Spleen (tissue), 7 donors: Measurements from ENCODE around the gene SLC8A1.

Experiments
- POLR2A ChIP-seq, 3 donors: fragments of 450-650 bp; IDR thresholded peaks; one replicate each; pipeline ENCODE4 v1.5.1; 2017; ENCODE audit warnings: antibody characterized with exemption in 3 of 3, mild to moderate bottlenecking in 1 of 3
- TF ChIP-seq, protein P1 (sequence below), 11 experiments: fragments of 200-600 bp in 7 of 11; fragments of 450-650 bp in 4 of 11; sonication (generic) in 4 of 11; IDR thresholded peaks in 8 of 11; conservative IDR thresholded peaks in 3 of 11; 1 replicate in 7 of 11; 2 replicates in 4 of 11; pipeline versions ENCODE4 v1.4.0 to v1.8.0; 2016 to 2021; ENCODE audit warnings: antibody characterized with exemption in 11 of 11, inconsistent platforms in 4 of 11, mild to moderate bottlenecking in 1 of 11
- donor health status: DM: no; HTN: no; CAD: no; lungs with moderate emphysema.
- donor health status: DM: no; HTN: no; CAD: no.
- donor health status: DM: no; HTN: no; CAD: no.

- TF ChIP-seq POLR2A (IDR thresholded peaks at IDR 0.05): no peak
- TF ChIP-seq, protein P1, sequence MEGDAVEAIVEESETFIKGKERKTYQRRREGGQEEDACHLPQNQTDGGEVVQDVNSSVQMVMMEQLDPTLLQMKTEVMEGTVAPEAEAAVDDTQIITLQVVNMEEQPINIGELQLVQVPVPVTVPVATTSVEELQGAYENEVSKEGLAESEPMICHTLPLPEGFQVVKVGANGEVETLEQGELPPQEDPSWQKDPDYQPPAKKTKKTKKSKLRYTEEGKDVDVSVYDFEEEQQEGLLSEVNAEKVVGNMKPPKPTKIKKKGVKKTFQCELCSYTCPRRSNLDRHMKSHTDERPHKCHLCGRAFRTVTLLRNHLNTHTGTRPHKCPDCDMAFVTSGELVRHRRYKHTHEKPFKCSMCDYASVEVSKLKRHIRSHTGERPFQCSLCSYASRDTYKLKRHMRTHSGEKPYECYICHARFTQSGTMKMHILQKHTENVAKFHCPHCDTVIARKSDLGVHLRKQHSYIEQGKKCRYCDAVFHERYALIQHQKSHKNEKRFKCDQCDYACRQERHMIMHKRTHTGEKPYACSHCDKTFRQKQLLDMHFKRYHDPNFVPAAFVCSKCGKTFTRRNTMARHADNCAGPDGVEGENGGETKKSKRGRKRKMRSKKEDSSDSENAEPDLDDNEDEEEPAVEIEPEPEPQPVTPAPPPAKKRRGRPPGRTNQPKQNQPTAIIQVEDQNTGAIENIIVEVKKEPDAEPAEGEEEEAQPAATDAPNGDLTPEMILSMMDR (IDR thresholded peaks at IDR 0.05 in 8 of 11, conservative IDR thresholded peaks at IDR 0.05 in 3 of 11): no peak
Observed at GRCh38 chr2:40130251-40130994, 321.5 kb downstream of the SLC8A1 start.
